Fibroblast of the aortic adventitia (primary cell): ENCODE data around the gene LAPTM5. TPM values are rescaled to one million over a fixed set of nuclear protein-coding genes. Genes with fewer than 3 reads are reported as not detected.

ENCODE experiments used
- DNase-seq: peaks from one replicate; pipeline ENCODE4 v3.0.0-alpha.2; 2010; ENCODE audit warnings: low read depth
- H3K4me3 ChIP-seq: 2 replicates; pipeline ENCODE4 v1.5.1; 2011; ENCODE audit warnings: low read depth, mild to moderate bottlenecking, control low read depth, low read length, moderate library complexity
- CTCF ChIP-seq: IDR thresholded peaks from 2 replicates; pipeline ENCODE4 v1.5.1; 2011; ENCODE audit warnings: mild to moderate bottlenecking, low read length, control low read depth, inconsistent platforms; ENCODE audit not compliant: insufficient read depth
- total RNA-seq: library from RNA; depleted of rRNA; stranded (reverse); fragments of >200 nt; gene quantifications from 2 replicates; pipeline ENCODE4 v1.2.3, GENCODE V29; 2012; ENCODE audit warnings: low replicate concordance

The LAPTM5 gene
- total RNA-seq, 1 donor, result 0.18 TPM

GRCh38 chr1:30733493-30733892 is 24.1 kb downstream of the LAPTM5 start:
- TF ChIP-seq CTCF, result no peak
- H3K4me3 ChIP-seq, result no peak overlapping the region
- no peak for DNase-seq

GRCh38 chr1:30732277-30732996 is 25.1 kb downstream of the LAPTM5 start:
- DNase-seq, result no peak

GRCh38 chr1:30731806-30732276 is 25.7 kb downstream of the LAPTM5 start:
- no peak overlapping the region for H3K4me3 ChIP-seq
- no peak for DNase-seq
- no peak for TF ChIP-seq CTCF

More at GRCh38 chr1:30732277-30732996, 25.1 kb downstream of the LAPTM5 start:
- H3K4me3 ChIP-seq, result no peak overlapping the region
- no peak for TF ChIP-seq CTCF

- no peak overlapping the region for H3K4me3 ChIP-seq
- no peak for TF ChIP-seq CTCF
- DNase-seq, result no peak
These were observed 26.3 kb downstream of the LAPTM5 start for GRCh38 chr1:30731109-30731805.

- no peak for DNase-seq
- no peak for TF ChIP-seq CTCF
- H3K4me3 ChIP-seq, result no peak overlapping the region
These were observed 27.0 kb downstream of the LAPTM5 start for GRCh38 chr1:30730346-30731108.

GRCh38 chr1:30729901-30730300 is 27.7 kb downstream of the LAPTM5 start:
- DNase-seq, result no peak
- no peak for TF ChIP-seq CTCF
- H3K4me3 ChIP-seq, result no peak overlapping the region
